Epidermal melanocyte (primary cell): ENCODE measurements around the gene VPS11.
"Not testable (repeated sequence)": the region's sequence is repeated elsewhere in the genome, so short reads cannot be mapped to it uniquely, and the experiment has no call there.

Experiments used
- DNase-seq: peaks from one replicate; pipeline ENCODE4 v3.0.0; 2011; ENCODE audit warnings: low spot score; ENCODE audit not compliant: insufficient read length

The VPS11 gene

GRCh38 chr11:119034813-119035212 is 32.8 kb upstream of the VPS11 start:
- DNase-seq, result no peak

GRCh38 chr11:119038884-119039283 is 28.7 kb upstream of the VPS11 start:
- no peak for DNase-seq

- DNase-seq, result not testable (repeated sequence)
Measured at GRCh38 chr11:119039471-119039870, 28.1 kb upstream of the VPS11 start.

- no peak for DNase-seq
Measured at GRCh38 chr11:119041821-119042514, 25.6 kb upstream of the VPS11 start.

GRCh38 chr11:119042927-119043326 is 24.7 kb upstream of the VPS11 start:
- DNase-seq, result no peak

GRCh38 chr11:119044708-119045107 is 22.9 kb upstream of the VPS11 start:
- peak; percentile 12 for DNase-seq

- DNase-seq, result no peak
Measured at GRCh38 chr11:119046489-119046888, 21.1 kb upstream of the VPS11 start.

- DNase-seq, result no peak
Measured at GRCh38 chr11:119047205-119047604, 20.4 kb upstream of the VPS11 start.

- DNase-seq, result no peak
Measured at GRCh38 chr11:119048644-119049043, 19.0 kb upstream of the VPS11 start.

GRCh38 chr11:119049081-119049480 is 18.5 kb upstream of the VPS11 start:
- DNase-seq, result no peak

- no peak for DNase-seq
Measured at GRCh38 chr11:119051440-119052162, 16.0 kb upstream of the VPS11 start.

- DNase-seq, result no peak
Measured at GRCh38 chr11:119052163-119052814, 15.3 kb upstream of the VPS11 start.

GRCh38 chr11:119054418-119054817 is 13.2 kb upstream of the VPS11 start:
- no peak for DNase-seq

GRCh38 chr11:119055901-119056300 is 11.7 kb upstream of the VPS11 start:
- peak; percentile 37 for DNase-seq

GRCh38 chr11:119056421-119056999 is 11.1 kb upstream of the VPS11 start:
- DNase-seq, result no peak

- peak; percentile 100 for DNase-seq
Measured at GRCh38 chr11:119057000-119057769, 10.4 kb upstream of the VPS11 start, which contains the start of gene HYOU1. Gene HYOU1, minus strand, starts transcription at chr11:119057205. Its CDS starts 1,045 bp downstream, at chr11:119056160.

- DNase-seq, result not testable (repeated sequence)
Measured at GRCh38 chr11:119059128-119059527, 8.5 kb upstream of the VPS11 start.

- DNase-seq, result no peak
Measured at GRCh38 chr11:119061256-119061655, 6.4 kb upstream of the VPS11 start.

GRCh38 chr11:119062779-119063178 is 4.8 kb upstream of the VPS11 start:
- no peak for DNase-seq

- peak; percentile 35 for DNase-seq
Measured at GRCh38 chr11:119065369-119065768, 2.2 kb upstream of the VPS11 start.

GRCh38 chr11:119077839-119078238 is 10.2 kb downstream of the VPS11 start:
- no peak for DNase-seq
